Suprapubic skin (tissue), 4 donors: Measurements from ENCODE around the gene CNTNAP4. TPM values are rescaled to one million over a fixed set of nuclear protein-coding genes. Genes with fewer than 3 reads are reported as not detected.

Source experiments
- DNase-seq, 2 donors: peaks; one replicate each; pipeline ENCODE4 v3.0.0-alpha.2; 2019; ENCODE audit warnings: low spot score in 2 of 2
- H3K27ac ChIP-seq: fragments of 200-600 bp; sonication (generic); one replicate; pipeline ENCODE4 v1.5.1; 2019
- H3K27me3 ChIP-seq: fragments of 200-600 bp; sonication (generic); one replicate; pipeline ENCODE4 v1.5.1; 2019
- H3K36me3 ChIP-seq: fragments of 200-600 bp; sonication (generic); one replicate; pipeline ENCODE4 v1.5.1; 2019
- H3K4me1 ChIP-seq: fragments of 200-600 bp; sonication (generic); one replicate; pipeline ENCODE4 v1.5.1; 2019
- H3K4me3 ChIP-seq: fragments of 200-600 bp; sonication (generic); one replicate; pipeline ENCODE4 v1.5.1; 2019; ENCODE audit warnings: mild to moderate bottlenecking
- H3K9me3 ChIP-seq: fragments of 200-600 bp; sonication (generic); one replicate; pipeline ENCODE4 v1.5.1; 2019
- CTCF ChIP-seq, 2 donors: fragments of 200-600 bp in 1 of 2; fragments of 450-650 bp in 1 of 2; sonication (generic) in 1 of 2; IDR thresholded peaks; one replicate each; pipeline ENCODE4 v1.5.1; 2016 to 2019; ENCODE audit warnings: antibody characterized with exemption in 2 of 2, mild to moderate bottlenecking in 1 of 2, moderate library complexity in 1 of 2
- EP300 ChIP-seq: sonication (generic); formaldehyde crosslinking; IDR thresholded peaks from one replicate; pipeline ENCODE4 v1.6.1; 2017; ENCODE audit warnings: antibody characterized with exemption
- POLR2A ChIP-seq, 2 donors: fragments of 450-650 bp; IDR thresholded peaks; one replicate each; pipeline ENCODE4 v1.6.1; 2017; ENCODE audit warnings: antibody characterized with exemption in 2 of 2, mild to moderate bottlenecking in 2 of 2, moderate library complexity in 2 of 2
- POLR2AphosphoS5 ChIP-seq, 3 donors: sonication (generic); formaldehyde crosslinking; IDR thresholded peaks; one replicate each; pipeline ENCODE4 v1.6.1; 2017; ENCODE audit warnings: antibody characterized with exemption in 3 of 3
- WGBS: methylation state at CpG from one replicate; pipeline ENCODE4 v1.1.5; 2018; 5-methylcytosine and 5-hydroxymethylcytosine counted together
- total RNA-seq, 4 donors: library from RNA; depleted of rRNA; stranded (reverse); fragments of >200 nt; gene quantifications; one replicate each; pipeline ENCODE4 v1.1.0, GENCODE V29; 2016

The CNTNAP4 gene
- total RNA-seq, 4 donors from 2014 or later: not detected

GRCh38 chr16:76309639-76310335 lies 32.6 kb downstream of the CNTNAP4 start:
- no peak overlapping the region for H3K4me3 ChIP-seq
- TF ChIP-seq EP300 (no peak), POLR2A (IDR thresholded peaks at IDR 0.05) (no peak), POLR2AphosphoS5 (IDR thresholded peaks at IDR 0.05) (no peak), CTCF (IDR thresholded peaks at IDR 0.05) (no peak)
- H3K27me3 ChIP-seq: no peaks in the 10 kb centered on the region
- no peak for DNase-seq
- H3K9me3 ChIP-seq: peaks cover 3% of the 10 kb centered on the region
- no peaks in the 10 kb centered on the region for H3K4me1 ChIP-seq
- no peaks in the 10 kb centered on the region for H3K36me3 ChIP-seq
- 91% methylated on average over 14 of the region's 14 CpGs for WGBS
- no peak overlapping the region for H3K27ac ChIP-seq

- peaks cover 3% of the 10 kb centered on the region for H3K9me3 ChIP-seq
- no peaks in the 10 kb centered on the region for H3K36me3 ChIP-seq
- H3K4me1 ChIP-seq: no peaks in the 10 kb centered on the region
- no peak for TF ChIP-seq POLR2AphosphoS5 (IDR thresholded peaks at IDR 0.05)
- TF ChIP-seq POLR2A (IDR thresholded peaks at IDR 0.05): no peak
- no peak for TF ChIP-seq EP300
- TF ChIP-seq CTCF (IDR thresholded peaks at IDR 0.05): no peak
- DNase-seq: no peak
- H3K27ac ChIP-seq: no peak overlapping the region
- 77% methylated on average over 2 of the region's 2 CpGs for WGBS
- no peaks in the 10 kb centered on the region for H3K27me3 ChIP-seq
- no peak overlapping the region for H3K4me3 ChIP-seq
Observed at GRCh38 chr16:76311260-76311659, 34.1 kb downstream of the CNTNAP4 start.

GRCh38 chr16:76318565-76318964 lies 41.4 kb downstream of the CNTNAP4 start:
- no peaks in the 10 kb centered on the region for H3K9me3 ChIP-seq
- H3K36me3 ChIP-seq: no peaks in the 10 kb centered on the region
- no peak for DNase-seq
- H3K4me1 ChIP-seq: no peaks in the 10 kb centered on the region
- no peak overlapping the region for H3K27ac ChIP-seq
- H3K27me3 ChIP-seq: no peaks in the 10 kb centered on the region
- TF ChIP-seq POLR2A (IDR thresholded peaks at IDR 0.05) (no peak), POLR2AphosphoS5 (IDR thresholded peaks at IDR 0.05) (no peak), EP300 (no peak), CTCF (IDR thresholded peaks at IDR 0.05) (no peak)
- no peak overlapping the region for H3K4me3 ChIP-seq

- Histone ChIP-seq H3K4me3 (no peak overlapping the region), H3K27me3 (no peaks in the 10 kb centered on the region), H3K27ac (no peak overlapping the region), H3K4me1 (no peaks in the 10 kb centered on the region), H3K36me3 (no peaks in the 10 kb centered on the region), H3K9me3 (no peaks in the 10 kb centered on the region)
- DNase-seq: no peak
- TF ChIP-seq POLR2AphosphoS5 (IDR thresholded peaks at IDR 0.05) (no peak), EP300 (no peak), CTCF (IDR thresholded peaks at IDR 0.05) (no peak), POLR2A (IDR thresholded peaks at IDR 0.05) (no peak)
- 49% methylated on average over 1 of the region's 1 CpG for WGBS
Observed at GRCh38 chr16:76329106-76329505, 51.9 kb downstream of the CNTNAP4 start.

- Histone ChIP-seq H3K4me1 (no peaks in the 10 kb centered on the region), H3K27me3 (no peaks in the 10 kb centered on the region), H3K27ac (no peak overlapping the region), H3K4me3 (no peak overlapping the region), H3K9me3 (peaks cover 3% of the 10 kb centered on the region), H3K36me3 (no peaks in the 10 kb centered on the region)
- no peak for DNase-seq
- WGBS: 76% methylated on average over 3 of the region's 3 CpGs
- TF ChIP-seq POLR2AphosphoS5 (IDR thresholded peaks at IDR 0.05): no peak
- no peak for TF ChIP-seq EP300
Observed at GRCh38 chr16:76335180-76335974, 58.2 kb downstream of the CNTNAP4 start.
